Jurkat, Clone E6-1 (cell line): ENCODE results near the gene OR10P1.
A peak's percentile ranks its signal among the peaks of the same experiment; 100 is the strongest.

Experiments
- DNase-seq: peaks from one replicate; pipeline ENCODE4 v3.0.0-alpha.2; 2011; ENCODE audit warnings: low read depth, low spot score
- H3K4me3 ChIP-seq: 2 replicates; pipeline ENCODE4 v1.5.1; 2011; ENCODE audit warnings: mild to moderate bottlenecking, low read length, control low read depth, moderate library complexity

Gene OR10P1

DNA sequence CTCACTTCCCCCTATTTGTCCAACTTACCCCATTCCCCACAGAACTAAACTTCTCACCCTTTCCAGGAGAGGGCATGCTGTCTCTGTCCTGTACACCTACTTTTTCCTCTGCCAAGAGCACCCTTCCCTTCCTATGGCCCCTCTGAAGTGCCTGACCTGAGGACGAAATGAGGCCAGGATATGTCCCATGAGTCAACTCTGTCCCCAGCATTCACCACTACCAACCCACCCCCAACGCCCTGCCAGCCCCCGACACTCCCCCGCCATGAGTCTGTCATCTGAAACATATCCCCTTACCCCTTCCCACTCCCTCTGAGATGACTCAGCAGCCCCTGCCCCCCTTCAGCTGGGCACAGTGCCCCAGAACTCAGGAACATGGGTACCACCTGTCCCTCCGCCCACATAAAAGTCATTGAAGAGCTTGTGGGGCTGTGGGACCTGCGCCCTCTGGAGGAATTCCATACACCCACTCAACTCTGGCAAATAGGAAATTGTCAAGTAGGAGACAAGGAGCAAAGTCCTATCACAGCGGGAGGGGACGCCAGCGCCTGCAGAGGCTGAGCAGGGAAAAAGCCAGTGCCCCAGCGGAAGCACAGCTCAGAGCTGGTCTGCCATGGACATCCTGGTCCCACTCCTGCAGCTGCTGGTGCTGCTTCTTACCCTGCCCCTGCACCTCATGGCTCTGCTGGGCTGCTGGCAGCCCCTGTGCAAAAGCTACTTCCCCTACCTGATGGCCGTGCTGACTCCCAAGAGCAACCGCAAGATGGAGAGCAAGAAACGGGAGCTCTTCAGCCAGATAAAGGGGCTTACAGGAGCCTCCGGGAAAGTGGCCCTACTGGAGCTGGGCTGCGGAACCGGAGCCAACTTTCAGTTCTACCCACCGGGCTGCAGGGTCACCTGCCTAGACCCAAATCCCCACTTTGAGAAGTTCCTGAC lies 44.7 kb downstream of the OR10P1 start:
- peak; percentile 12 for DNase-seq
- no peak overlapping the region for H3K4me3 ChIP-seq

GRCh38 chr12:55682087-55682796 lies 45.5 kb downstream of the OR10P1 start:
- H3K4me3 ChIP-seq, result no peak overlapping the region
- no peak for DNase-seq

GRCh38 chr12:55683676-55684075 lies 47.0 kb downstream of the OR10P1 start:
- no peak for DNase-seq
- no peak overlapping the region for H3K4me3 ChIP-seq

- H3K4me3 ChIP-seq, result no peak overlapping the region
- DNase-seq, result no peak
Measured at GRCh38 chr12:55684761-55685370, 48.2 kb downstream of the OR10P1 start.

DNA sequence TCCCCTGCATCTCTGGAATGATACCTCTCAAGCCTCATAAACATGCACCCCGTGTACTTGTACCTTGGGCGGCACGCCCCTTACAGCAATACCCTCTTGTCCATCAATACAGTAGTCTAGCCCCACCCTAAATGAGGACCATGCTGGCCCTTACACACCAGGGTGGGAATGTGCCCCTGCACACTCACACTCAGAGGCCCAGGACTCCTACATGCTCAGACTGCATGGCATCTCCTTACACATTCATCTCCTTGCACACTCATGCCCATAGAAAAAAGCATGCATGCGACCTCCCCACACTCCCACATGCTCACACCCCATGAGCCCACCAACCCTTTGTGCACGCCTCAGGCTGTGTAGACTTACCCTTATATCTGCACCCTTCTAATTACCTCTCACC lies 49.0 kb downstream of the OR10P1 start:
- DNase-seq, result no peak
- no peak overlapping the region for H3K4me3 ChIP-seq

DNA sequence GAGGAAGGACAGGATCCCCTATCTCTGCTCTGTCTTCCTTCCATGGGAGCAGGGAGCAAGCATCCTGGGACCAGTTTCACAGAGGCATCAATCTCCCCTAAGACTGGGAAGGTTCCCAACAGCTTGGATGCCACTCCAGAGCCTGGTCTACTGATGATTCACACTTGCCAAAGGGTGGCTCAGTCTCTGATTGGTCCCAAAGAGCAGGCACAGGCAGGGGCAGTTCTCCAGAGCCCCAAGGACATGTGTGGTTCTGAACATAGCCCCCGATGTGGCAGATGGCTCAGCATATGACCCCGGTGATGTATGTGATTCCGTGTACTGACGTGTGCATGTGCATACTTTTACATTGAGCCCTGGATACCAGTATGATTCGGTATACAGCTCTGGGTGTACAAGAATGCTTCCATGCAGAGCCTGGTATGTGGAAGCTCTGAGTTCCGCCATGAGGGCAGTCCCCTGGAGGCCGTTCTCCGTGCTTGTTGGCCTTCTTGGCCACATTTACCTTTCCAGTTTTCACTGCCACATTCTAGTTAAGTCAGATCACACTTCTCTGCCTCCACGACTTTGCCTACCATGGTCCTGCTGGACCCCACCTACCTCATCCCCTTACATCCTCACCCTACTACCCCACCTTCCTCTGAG lies 49.8 kb downstream of the OR10P1 start:
- no peak for DNase-seq
- no peak overlapping the region for H3K4me3 ChIP-seq
